Inflammatory macrophage treated with lipopolysaccharide for 1 hour (primary cell): Measurements from ENCODE around the gene MTARC2.

Experiments
- DNase-seq, 2 donors: peaks; one replicate each; pipeline ENCODE4 v3.0.0-alpha.2; 2020 to 2022

The MTARC2 gene

DNA sequence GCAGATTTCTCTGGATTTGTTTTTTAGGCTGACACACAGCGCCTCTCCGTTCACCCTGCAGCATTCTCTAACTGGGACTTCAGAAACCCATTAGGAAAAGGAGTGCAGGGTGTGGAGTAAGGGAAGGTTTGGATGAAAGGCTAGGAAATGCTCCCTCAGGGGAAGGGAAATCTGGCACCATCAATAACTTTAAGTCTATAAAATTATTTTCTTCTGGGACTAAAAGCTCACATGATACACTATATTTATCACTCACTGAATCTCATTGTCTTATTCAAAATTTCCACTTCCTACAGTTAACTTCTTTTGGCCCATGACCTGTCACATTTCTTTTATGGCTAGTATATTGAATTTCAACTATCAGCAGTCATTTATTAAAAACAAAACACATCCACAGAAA, 85.3 kb downstream of the MTARC2 start:
- DNase-seq = no peak
